22Rv1 (cell line): ENCODE data around the gene MGST2.
"Not testable (repeated sequence)": the region's sequence is repeated elsewhere in the genome, so short reads cannot be mapped to it uniquely, and the experiment has no call there.

Source experiments
- H3K27ac ChIP-seq: fragments of 450-650 bp; 2 replicates; pipeline ENCODE4 v1.5.1; 2017
- ZFX ChIP-seq: fragments of 450-650 bp; IDR thresholded peaks from 2 replicates; pipeline ENCODE4 v1.6.1; 2017; ENCODE audit warnings: antibody characterized with exemption, borderline replicate concordance
- TF ChIP-seq, protein P1 (sequence below): fragments of 450-650 bp; IDR thresholded peaks from 2 replicates; pipeline ENCODE4 v1.5.1; 2017; ENCODE audit warnings: mild to moderate bottlenecking

MGST2 gene

GRCh38 chr4:139694522-139695107 is 29.0 kb downstream of the MGST2 start:
- TF ChIP-seq, protein P1, sequence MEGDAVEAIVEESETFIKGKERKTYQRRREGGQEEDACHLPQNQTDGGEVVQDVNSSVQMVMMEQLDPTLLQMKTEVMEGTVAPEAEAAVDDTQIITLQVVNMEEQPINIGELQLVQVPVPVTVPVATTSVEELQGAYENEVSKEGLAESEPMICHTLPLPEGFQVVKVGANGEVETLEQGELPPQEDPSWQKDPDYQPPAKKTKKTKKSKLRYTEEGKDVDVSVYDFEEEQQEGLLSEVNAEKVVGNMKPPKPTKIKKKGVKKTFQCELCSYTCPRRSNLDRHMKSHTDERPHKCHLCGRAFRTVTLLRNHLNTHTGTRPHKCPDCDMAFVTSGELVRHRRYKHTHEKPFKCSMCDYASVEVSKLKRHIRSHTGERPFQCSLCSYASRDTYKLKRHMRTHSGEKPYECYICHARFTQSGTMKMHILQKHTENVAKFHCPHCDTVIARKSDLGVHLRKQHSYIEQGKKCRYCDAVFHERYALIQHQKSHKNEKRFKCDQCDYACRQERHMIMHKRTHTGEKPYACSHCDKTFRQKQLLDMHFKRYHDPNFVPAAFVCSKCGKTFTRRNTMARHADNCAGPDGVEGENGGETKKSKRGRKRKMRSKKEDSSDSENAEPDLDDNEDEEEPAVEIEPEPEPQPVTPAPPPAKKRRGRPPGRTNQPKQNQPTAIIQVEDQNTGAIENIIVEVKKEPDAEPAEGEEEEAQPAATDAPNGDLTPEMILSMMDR: no peak
- no peak for TF ChIP-seq ZFX
- H3K27ac ChIP-seq: no peak overlapping the region

DNA sequence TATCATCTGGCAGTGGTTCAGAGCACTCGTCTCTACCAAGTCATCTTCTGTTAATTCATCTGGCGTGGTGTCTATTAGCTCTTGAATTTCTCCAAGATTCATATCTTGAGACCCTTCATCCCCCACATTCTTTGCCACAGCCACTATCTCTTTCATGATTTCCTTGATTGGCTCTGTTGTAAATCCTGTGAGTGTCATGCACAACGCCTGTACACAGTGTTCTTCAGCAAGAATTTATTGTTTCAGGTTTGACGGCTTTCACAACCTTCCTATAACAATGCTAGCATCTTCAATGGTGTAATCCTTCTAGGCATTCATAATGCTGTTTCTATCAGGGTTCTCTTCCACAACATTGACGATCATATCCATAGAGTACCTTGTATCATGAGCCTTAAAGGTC is 30.9 kb downstream of the MGST2 start:
- TF ChIP-seq, protein P1: no peak
- TF ChIP-seq ZFX: no peak

DNA sequence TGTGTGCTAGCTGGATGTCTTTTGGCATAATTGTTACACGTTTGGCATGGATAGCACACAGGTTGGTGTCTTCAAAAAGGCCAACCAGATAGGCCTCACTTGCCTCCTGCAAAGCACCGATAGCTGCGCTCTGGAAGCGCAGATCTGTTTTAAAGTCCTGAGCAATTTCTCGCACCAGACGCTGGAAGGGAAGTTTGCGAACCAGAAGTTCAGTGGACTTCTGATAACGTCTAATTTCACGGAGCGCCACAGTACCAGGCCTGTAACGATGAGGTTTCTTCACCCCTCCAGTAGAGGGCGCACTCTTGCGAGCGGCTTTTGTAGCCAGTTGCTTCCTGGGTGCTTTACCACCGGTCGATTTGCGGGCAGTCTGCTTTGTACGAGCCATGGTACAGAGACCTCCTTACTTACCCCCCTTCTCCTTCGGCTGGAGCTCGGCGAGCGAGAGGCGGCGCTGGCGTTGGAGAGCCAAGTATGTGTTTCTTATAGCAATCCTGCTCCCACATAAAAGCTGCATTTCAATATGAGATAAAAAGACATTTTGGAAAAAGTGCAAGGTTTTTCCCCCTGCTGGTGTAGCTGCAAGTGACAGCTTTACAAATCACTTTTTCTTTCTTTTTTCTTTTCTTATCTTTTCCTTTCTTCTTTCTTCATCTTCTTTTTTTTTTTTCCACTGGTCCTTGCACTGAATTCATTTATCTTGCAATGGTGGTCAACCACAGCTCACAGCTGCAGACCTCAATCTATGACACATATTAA is 32.7 kb downstream of the MGST2 start:
- TF ChIP-seq, protein P1: peak; percentile 48
- not testable (repeated sequence) for H3K27ac ChIP-seq

More for the DNA sequence above, 30.9 kb downstream of the MGST2 start:
- H3K27ac ChIP-seq: no peak overlapping the region

GRCh38 chr4:139700568-139700967 is 34.9 kb downstream of the MGST2 start:
- H3K27ac ChIP-seq: no peak overlapping the region
- no peak for TF ChIP-seq ZFX
- TF ChIP-seq, protein P1: no peak

GRCh38 chr4:139704915-139705485 is 39.4 kb downstream of the MGST2 start:
- H3K27ac ChIP-seq: no peak overlapping the region
- TF ChIP-seq, protein P1: peak; percentile 56
- no peak for TF ChIP-seq ZFX

- no peak for TF ChIP-seq ZFX
- TF ChIP-seq, protein P1: no peak
Measured at GRCh38 chr4:139709660-139710059, 44.0 kb downstream of the MGST2 start.

DNA sequence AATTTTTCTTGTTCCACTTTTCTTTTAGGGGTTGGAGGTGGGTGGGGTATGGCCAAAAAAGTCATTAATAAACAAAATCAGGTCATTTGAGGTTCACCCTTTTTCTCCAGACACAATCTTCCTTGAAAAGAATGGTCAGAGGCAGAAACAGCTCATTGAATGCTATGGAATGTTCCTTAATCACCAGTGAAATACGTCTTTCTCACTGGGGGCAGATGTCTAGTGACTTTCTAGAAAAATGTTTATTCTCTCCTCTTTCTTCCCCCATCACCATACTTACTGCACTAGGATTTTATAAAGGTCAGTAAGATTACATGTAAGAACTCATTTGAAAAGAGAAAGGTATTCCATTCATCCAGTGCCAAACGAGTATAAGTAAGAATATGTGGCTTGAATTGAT is 44.5 kb downstream of the MGST2 start:
- no peak overlapping the region for H3K27ac ChIP-seq
- no peak for TF ChIP-seq ZFX
- TF ChIP-seq, protein P1: no peak

More at GRCh38 chr4:139709660-139710059, 44.0 kb downstream of the MGST2 start:
- no peak overlapping the region for H3K27ac ChIP-seq
